Measurements from ENCODE around the gene GRHL3. TPM values are rescaled to one million over a fixed set of nuclear protein-coding genes. Genes with fewer than 3 reads are reported as not detected.

GRHL3 gene
- total RNA-seq, 1 donor from 2014 or later: not detected

DNA sequence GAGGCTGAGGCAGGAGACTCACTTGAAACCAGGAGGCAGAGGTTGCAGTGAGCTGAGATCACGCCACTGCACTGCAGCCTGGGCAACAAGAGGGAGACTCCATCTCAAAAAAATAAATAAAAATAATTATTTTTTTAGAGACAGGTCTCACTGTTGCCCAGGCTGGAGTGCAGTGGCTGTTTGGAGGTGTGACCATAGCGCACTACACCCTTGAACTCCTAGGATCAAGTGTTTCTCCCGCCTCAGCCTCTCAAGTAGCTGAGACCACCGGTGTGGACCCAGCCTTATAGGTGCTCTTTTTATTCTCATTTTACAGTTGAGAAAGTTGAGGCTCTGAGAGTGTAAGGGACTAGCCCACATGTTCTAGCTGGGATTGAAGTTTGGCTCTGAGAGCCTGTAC is 15.6 kb upstream of the GRHL3 start:
- Histone ChIP-seq H3K27ac (replicated peaks) (no peak overlapping the region), H3K4me3 (no peak overlapping the region), H3K4me1 (no peaks in the 10 kb centered on the region), H3K9me3 (replicated peaks) (no peaks in the 10 kb centered on the region), H3K36me3 (no peaks in the 10 kb centered on the region), H3K27me3 (ENCODE audit: low read depth) (peaks cover 45% of the 10 kb centered on the region)
- no peak for DNase-seq
- TF ChIP-seq, protein P1, sequence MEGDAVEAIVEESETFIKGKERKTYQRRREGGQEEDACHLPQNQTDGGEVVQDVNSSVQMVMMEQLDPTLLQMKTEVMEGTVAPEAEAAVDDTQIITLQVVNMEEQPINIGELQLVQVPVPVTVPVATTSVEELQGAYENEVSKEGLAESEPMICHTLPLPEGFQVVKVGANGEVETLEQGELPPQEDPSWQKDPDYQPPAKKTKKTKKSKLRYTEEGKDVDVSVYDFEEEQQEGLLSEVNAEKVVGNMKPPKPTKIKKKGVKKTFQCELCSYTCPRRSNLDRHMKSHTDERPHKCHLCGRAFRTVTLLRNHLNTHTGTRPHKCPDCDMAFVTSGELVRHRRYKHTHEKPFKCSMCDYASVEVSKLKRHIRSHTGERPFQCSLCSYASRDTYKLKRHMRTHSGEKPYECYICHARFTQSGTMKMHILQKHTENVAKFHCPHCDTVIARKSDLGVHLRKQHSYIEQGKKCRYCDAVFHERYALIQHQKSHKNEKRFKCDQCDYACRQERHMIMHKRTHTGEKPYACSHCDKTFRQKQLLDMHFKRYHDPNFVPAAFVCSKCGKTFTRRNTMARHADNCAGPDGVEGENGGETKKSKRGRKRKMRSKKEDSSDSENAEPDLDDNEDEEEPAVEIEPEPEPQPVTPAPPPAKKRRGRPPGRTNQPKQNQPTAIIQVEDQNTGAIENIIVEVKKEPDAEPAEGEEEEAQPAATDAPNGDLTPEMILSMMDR (IDR thresholded peaks at IDR 0.05; ENCODE audit: borderline replicate concordance): no peak
- intact Hi-C loops (cut with micrococcal nuclease): no loop called here

DNA sequence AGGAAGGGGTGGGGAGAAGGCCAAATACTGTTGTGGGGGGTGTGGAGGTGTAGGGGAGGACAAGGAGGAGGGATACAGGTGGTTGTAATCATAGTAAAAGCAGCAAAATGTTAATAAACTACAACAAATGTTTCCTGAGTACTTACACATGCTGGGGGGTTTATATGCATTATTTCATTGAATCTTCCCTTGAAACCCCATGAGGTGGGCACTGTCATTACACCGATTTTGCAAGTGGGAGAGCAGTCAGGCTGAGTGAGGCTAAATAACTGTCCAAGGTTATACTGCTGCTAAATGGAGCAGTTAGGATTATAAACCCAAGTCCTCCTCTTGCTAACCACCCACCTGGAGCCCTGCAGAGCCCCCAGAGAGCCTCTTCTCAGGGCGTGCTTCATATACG is 14.4 kb upstream of the GRHL3 start:
- no peak for DNase-seq
- H3K27me3 ChIP-seq (ENCODE audit: low read depth): peaks cover 44% of the 10 kb centered on the region
- no peaks in the 10 kb centered on the region for H3K36me3 ChIP-seq
- H3K27ac ChIP-seq (replicated peaks): no peak overlapping the region
- H3K4me3 ChIP-seq: no peak overlapping the region
- intact Hi-C loops (cut with micrococcal nuclease): no loop called here
- no peaks in the 10 kb centered on the region for H3K4me1 ChIP-seq
- H3K9me3 ChIP-seq (replicated peaks): no peaks in the 10 kb centered on the region
- TF ChIP-seq, protein P1 (IDR thresholded peaks at IDR 0.05; ENCODE audit: borderline replicate concordance): no peak

DNA sequence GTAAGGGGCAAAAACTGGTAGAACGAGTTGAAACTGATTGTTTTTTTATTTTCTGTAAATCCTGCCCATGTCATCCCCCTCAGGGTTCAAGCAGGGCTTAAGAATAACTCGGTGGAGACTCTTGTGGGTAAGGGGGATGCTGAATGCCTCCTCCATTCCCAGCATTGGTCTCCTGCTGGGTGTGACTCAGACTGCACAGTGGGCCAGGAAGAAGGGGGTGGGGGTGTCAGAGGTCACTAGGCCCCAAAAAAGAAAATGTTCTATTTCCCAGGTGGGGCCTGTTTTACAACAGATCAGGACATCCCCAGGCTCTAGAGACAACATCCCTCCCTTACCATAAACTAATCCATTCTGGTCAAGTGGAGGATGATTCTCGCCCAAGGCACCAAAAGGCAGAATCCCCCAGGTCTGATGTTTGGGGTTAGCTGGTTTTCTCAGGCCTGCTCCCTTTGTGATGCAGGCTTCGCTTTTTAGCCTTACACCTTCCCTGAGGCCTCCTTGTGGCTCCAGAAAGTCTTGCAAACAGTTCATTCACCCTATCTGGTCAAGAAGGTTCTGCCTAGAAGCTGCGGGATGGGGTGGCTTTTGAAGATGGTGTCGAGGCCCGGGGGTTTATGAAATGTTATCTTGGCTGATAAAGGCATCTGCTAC is 10.7 kb upstream of the GRHL3 start:
- TF ChIP-seq, protein P1 (IDR thresholded peaks at IDR 0.05; ENCODE audit: borderline replicate concordance): no peak
- Histone ChIP-seq H3K27me3 (ENCODE audit: low read depth) (peaks cover 39% of the 10 kb centered on the region), H3K4me1 (no peaks in the 10 kb centered on the region), H3K27ac (replicated peaks) (no peak overlapping the region), H3K9me3 (replicated peaks) (no peaks in the 10 kb centered on the region), H3K4me3 (no peak overlapping the region), H3K36me3 (no peaks in the 10 kb centered on the region)
- no peak for DNase-seq
- intact Hi-C loops (cut with micrococcal nuclease): no loop called here

DNA sequence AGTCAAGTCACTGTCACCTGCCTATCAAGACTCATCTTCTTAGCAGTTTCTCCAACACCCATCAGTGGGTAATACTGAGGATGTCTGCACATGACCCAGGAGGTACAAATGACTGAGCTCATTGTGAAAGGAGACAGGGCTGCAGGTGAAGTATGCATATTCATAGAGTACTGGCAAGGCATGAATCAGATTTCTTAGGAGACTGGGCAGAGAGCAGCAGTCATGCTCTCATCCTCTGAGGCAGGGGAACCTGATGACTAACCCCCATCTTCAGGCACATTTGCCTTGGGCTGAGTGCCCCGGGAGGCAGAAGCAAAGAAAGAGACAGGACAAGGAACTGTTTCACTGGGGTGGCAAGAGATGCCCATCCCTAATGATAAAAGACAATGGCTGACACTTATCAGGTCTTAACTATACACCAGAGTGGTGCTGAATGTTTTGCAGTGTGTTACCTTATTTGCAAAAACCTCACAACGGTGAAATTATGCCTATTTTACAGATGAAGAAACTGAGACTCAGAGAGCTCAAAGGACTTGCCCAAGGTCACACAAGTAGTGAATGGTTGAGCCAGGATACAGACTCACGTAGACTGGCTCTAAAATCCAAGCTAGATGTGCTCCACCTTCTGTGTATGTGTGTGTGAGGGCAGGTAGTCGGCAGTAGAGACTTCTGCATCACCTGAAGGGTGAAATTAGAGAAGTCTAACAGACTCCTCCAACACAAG is 9.2 kb upstream of the GRHL3 start:
- no peak overlapping the region for H3K27ac ChIP-seq (replicated peaks)
- no peak overlapping the region for H3K4me3 ChIP-seq
- H3K9me3 ChIP-seq (replicated peaks): no peaks in the 10 kb centered on the region
- intact Hi-C loops (cut with micrococcal nuclease): no loop called here
- H3K27me3 ChIP-seq (ENCODE audit: low read depth): peaks cover 31% of the 10 kb centered on the region
- no peaks in the 10 kb centered on the region for H3K36me3 ChIP-seq
- TF ChIP-seq, protein P1 (IDR thresholded peaks at IDR 0.05; ENCODE audit: borderline replicate concordance): no peak
- DNase-seq: no peak
- no peaks in the 10 kb centered on the region for H3K4me1 ChIP-seq

DNA sequence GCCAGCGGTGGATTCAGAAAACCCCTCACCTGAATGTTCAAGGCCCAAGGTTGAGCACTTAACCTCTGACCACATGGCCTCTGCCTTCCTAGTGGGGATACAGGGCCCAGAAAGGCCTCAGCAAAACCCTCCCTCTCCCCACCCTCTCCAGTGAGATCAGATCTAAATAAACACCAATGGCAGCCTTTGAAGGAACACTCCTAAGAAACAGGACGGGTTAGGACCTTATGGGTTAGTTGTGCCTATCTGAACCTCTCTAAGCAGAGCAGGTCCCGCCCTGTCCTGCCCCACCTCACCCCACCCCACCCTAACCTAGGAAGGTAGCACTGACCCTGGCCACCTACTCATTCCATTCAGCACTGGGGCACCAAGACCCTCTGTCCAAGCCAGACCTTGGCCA is 7.9 kb upstream of the GRHL3 start:
- H3K27ac ChIP-seq (replicated peaks): no peak overlapping the region

More for the DNA sequence above, 7.9 kb upstream of the GRHL3 start:
- H3K27me3 ChIP-seq (ENCODE audit: low read depth): peaks cover 35% of the 10 kb centered on the region
- DNase-seq: no peak
- no peaks in the 10 kb centered on the region for H3K4me1 ChIP-seq
- TF ChIP-seq, protein P1 (IDR thresholded peaks at IDR 0.05; ENCODE audit: borderline replicate concordance): no peak
- H3K4me3 ChIP-seq: no peak overlapping the region
- intact Hi-C loops (cut with micrococcal nuclease): no loop called here
- no peaks in the 10 kb centered on the region for H3K9me3 ChIP-seq (replicated peaks)
- no peaks in the 10 kb centered on the region for H3K36me3 ChIP-seq

Data from left ventricle myocardium inferior (tissue), 1 donor.